Amniotic epithelial cell (primary cell): ENCODE measurements around the gene SLC25A22.
A peak's percentile ranks its signal among the peaks of the same experiment; 100 is the strongest.

Source experiments
- DNase-seq: peaks from one replicate; pipeline ENCODE4 v3.0.0-alpha.2; 2010; ENCODE audit warnings: low read depth

Gene SLC25A22

GRCh38 chr11:798093-798713, at the start of gene SLC25A22:
Gene SLC25A22, minus strand, starts transcription at chr11:798281. Its CDS starts 3,275 bp downstream, at chr11:795006.
- DNase-seq, result peak; percentile 60

- DNase-seq, result no peak
Measured at GRCh38 chr11:847876-848275, 49.8 kb upstream of the SLC25A22 start.

GRCh38 chr11:846496-847098, 48.5 kb upstream of the SLC25A22 start:
- no peak for DNase-seq

- no peak for DNase-seq
Measured at GRCh38 chr11:845872-846495, 47.9 kb upstream of the SLC25A22 start.

GRCh38 chr11:844693-845644, 46.9 kb upstream of the SLC25A22 start:
- DNase-seq, result peak; percentile 91

GRCh38 chr11:843818-844692, 46.0 kb upstream of the SLC25A22 start:
- DNase-seq, result peak; percentile 90

- DNase-seq, result no peak
Measured at GRCh38 chr11:843086-843734, 45.1 kb upstream of the SLC25A22 start.

- peak; percentile 83 for DNase-seq
Measured at GRCh38 chr11:842370-843002, 44.4 kb upstream of the SLC25A22 start, which contains the start of the genes POLR2L and TSPAN4. Gene POLR2L, minus strand, starts transcription at chr11:842529. Its CDS starts 21 bp downstream, at chr11:842508. Gene TSPAN4, plus strand, starts transcription at chr11:842852. Its CDS starts 7,453 bp downstream, at chr11:850305.

- DNase-seq, result no peak
Measured at GRCh38 chr11:841981-842369, 43.9 kb upstream of the SLC25A22 start.

GRCh38 chr11:839875-840617, 42.0 kb upstream of the SLC25A22 start:
- no peak for DNase-seq

- no peak for DNase-seq
Measured at GRCh38 chr11:839280-839623, 41.2 kb upstream of the SLC25A22 start.

GRCh38 chr11:838441-839279, 40.6 kb upstream of the SLC25A22 start:
- DNase-seq, result no peak

- DNase-seq, result no peak
Measured at GRCh38 chr11:837990-838307, 39.9 kb upstream of the SLC25A22 start.

GRCh38 chr11:837189-837989, 39.3 kb upstream of the SLC25A22 start:
- no peak for DNase-seq

GRCh38 chr11:836700-837099, 38.6 kb upstream of the SLC25A22 start:
- DNase-seq, result no peak

GRCh38 chr11:836274-836673, 38.2 kb upstream of the SLC25A22 start:
- DNase-seq, result no peak

GRCh38 chr11:834371-835316, 36.6 kb upstream of the SLC25A22 start:
- DNase-seq, result peak; percentile 87
